ENCODE results near the gene SNAPC1.
"Not testable (repeated sequence)": the region's sequence is repeated elsewhere in the genome, so short reads cannot be mapped to it uniquely, and the experiment has no call there.

Gene SNAPC1, protein sequence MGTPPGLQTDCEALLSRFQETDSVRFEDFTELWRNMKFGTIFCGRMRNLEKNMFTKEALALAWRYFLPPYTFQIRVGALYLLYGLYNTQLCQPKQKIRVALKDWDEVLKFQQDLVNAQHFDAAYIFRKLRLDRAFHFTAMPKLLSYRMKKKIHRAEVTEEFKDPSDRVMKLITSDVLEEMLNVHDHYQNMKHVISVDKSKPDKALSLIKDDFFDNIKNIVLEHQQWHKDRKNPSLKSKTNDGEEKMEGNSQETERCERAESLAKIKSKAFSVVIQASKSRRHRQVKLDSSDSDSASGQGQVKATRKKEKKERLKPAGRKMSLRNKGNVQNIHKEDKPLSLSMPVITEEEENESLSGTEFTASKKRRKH

DNA sequence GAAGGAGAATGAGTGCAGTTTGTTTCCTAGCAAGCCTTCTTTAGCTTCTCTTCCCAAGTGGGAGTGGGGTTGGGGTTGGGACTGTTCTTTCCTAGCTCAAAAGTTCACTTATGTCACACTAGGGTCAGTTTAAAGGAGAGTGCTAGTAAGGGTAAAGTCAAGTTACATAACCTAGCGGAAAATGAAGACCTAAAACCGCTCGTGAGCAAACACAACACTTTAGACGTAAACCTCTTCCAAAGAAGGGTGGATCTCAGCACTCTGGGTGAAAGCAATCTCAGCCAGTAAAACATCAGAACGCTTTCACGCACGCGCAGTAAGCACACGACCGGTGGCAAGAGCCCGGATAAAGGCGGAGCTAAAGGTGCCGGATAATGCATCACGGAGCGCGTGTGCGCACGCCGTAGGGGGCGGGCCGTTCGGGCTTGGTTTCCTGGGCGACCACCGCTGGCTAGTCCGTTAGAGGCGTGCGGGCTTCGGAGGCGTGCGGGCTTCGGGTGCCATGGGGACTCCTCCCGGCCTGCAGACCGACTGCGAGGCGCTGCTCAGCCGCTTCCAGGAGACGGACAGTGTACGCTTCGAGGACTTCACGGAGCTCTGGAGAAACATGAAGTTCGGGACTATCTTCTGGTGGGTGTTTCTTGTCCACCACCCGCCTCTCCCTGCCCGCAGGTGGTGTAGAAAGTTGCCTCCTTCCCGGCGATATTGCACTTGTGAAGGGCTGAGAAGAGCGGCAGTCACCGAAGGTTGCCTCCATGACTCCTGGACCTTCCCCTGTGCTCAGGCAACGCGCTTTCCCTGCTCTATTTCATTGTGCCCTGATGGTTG is at the start of gene SNAPC1:
Gene SNAPC1 (plus strand): TSS at position 462 of the 828 bp plus-strand sequence. CDS start 41 bp downstream, at position 503.
- peak; percentile 93 to 97 for DNase-seq (ENCODE audit: low read depth in 2 of 2)

DNA sequence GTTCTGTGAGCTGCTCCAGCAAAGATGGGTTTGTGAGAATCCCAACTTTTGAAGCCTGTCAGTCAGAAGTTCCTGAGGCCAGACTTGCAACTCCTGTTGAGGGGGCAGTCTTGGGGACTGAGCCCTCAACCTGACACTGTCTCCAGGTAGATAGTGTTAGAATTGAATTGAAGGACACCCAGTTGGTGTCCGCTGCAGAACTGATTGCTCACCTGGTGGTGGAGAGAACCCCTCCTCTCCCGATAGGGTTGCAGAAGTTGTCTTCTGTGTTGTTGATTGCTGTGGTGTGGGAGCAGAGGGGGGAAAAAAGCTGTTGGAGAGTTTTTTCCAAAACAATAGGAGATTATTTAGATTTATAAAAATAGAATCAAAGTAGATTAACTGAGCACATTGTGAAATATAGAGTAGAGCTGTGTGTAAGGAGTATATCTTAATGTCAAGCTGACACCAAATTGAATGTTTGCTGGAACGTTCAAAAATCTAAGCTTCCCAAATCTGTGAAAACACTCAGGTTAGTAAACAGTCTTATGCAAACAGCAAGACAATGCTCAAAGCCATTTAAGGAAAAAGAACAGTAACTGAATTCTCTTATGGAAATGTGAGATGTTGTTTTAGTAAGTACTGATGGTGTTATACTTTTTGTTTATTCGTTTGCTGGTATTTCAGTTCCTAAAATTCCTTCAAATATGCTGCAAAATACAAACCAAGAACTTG is 48.3 kb upstream of the SNAPC1 start:
- DNase-seq (ENCODE audit: low read depth in 2 of 2) = no peak

DNA sequence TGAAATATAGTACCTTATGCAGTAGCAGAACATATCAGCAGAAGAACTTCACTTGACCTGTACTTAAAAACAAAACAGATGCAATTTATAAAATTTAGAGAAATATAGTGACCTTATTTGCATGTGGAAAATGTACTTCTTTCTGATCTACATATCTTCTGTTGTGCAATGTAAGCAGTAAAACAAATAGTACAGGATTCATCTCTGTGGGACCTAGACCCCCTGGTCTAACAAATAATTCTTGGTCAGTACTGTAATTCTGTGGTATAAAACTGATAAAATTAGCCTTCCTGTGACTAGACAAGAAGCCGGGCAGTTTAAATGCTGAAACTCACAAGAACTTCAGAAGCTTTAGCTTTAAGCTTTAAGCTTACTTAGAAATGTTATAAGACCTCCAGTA is 45.3 kb upstream of the SNAPC1 start:
- no peak for DNase-seq (ENCODE audit: low read depth in 2 of 2)

DNA sequence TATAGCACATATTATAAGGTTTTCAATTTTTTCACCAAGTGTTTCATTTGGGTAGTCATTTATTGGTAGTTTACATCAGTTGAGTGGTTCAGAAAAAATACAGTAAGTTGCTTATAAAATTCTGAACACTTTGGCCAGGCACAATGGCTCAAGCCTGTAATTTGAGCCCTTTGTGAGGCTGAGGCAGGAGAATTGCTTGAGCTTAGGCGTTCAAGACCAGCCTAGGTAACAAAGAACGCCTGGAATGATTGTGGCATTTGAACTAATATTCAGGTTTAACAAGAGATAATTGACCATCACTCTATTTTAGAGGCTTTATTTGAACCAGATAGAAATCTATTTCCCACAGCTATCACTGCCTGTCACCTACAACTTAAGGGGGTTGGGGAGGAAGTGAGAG is 44.2 kb upstream of the SNAPC1 start:
- DNase-seq (ENCODE audit: low read depth in 2 of 2) = no peak

DNA sequence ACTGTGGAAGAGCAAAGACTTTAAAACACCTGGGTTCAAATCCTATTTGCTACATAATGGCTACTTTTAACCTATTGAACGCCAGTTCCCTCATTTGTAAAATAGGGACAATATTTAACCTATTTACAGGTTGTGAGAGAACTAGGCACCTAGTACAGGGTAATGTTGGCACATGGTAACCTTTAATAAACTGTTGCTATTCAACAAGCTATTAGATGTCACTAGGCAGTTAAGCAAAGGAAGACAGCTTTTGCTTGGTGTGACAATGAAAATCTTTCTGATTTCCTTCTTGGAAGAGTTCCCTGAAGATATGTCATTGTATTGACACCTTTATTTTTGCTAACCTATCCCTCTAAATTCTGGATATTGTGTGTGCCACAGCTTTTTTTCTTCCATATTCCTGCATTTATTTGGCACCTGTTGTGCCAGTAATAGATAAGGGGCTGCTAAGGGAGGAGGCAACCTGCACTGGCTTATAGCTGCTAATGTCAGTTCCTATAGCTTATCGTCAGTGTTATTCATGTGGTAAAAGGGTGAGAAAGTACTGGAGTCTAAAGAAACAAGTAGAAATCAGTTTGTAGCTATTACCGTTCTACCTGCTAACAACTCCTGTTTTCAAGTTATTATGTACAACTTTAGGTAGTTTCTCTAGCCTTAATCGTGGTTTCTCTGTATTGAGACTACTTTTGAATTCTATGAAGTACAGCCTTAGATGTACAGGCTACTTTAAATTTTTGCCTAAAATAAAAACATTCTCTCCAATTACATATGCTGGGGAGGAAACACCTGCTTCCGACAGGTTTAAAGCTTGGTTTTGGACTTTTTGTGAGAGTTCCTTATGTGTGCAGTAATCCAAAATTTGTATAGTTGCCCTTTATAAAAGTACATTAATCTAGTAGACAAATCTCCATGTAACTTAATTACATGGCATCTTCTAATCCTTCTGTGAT is 42.6 kb upstream of the SNAPC1 start:
- no peak for DNase-seq (ENCODE audit: low read depth in 2 of 2)

DNA sequence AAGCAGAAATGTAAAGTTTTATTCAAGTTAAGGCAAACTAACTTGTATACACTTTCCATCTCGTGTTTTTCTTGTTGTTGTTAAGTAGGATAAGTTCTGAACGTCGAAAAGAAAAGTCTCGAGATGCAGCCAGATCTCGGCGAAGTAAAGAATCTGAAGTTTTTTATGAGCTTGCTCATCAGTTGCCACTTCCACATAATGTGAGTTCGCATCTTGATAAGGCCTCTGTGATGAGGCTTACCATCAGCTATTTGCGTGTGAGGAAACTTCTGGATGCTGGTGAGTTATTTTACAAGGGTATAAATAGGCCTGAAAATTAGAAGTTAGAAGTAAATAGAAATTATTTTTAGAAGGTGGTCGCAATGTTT is 41.9 kb upstream of the SNAPC1 start:
- no peak for DNase-seq (ENCODE audit: low read depth in 2 of 2)

DNA sequence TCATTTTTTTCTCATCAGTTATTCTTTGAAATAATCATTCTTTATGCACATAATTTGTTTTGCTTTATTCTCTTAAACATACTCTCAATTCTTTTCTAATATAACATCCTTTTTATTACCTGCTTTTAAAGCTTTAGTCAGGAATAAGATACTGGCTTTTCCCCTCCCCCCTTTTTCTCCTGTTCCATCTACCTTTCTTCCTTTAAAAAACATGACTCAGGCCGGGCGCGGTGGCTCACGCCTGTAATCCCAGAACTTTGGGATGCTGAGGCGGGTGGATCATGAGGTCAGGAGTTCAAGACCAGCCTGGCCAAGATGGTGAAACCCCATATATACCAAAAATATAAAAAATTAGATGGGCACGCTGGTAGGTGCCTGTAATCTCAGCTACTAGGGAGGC is 41.5 kb upstream of the SNAPC1 start:
- no peak for DNase-seq (ENCODE audit: low read depth in 2 of 2)

DNA sequence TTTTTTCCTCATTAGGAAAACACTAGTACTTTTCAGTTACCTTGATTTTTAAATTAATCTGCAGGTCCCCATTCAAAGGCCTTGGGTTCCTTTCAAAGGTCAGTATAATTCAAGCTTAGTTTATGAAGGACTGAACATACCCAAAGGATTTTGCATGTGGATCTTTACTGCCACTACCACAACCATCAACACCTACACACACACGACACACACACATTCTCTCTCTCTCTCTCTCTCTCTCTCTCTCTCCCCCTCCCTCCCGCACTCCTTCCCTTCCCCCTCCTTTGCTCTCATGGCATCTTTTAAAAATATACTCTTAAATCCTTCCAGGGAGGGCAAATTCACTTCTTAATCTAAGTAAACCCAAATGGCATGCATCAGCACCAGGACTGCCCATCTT is 38.1 kb upstream of the SNAPC1 start:
- no peak for DNase-seq (ENCODE audit: low read depth in 2 of 2)

DNA sequence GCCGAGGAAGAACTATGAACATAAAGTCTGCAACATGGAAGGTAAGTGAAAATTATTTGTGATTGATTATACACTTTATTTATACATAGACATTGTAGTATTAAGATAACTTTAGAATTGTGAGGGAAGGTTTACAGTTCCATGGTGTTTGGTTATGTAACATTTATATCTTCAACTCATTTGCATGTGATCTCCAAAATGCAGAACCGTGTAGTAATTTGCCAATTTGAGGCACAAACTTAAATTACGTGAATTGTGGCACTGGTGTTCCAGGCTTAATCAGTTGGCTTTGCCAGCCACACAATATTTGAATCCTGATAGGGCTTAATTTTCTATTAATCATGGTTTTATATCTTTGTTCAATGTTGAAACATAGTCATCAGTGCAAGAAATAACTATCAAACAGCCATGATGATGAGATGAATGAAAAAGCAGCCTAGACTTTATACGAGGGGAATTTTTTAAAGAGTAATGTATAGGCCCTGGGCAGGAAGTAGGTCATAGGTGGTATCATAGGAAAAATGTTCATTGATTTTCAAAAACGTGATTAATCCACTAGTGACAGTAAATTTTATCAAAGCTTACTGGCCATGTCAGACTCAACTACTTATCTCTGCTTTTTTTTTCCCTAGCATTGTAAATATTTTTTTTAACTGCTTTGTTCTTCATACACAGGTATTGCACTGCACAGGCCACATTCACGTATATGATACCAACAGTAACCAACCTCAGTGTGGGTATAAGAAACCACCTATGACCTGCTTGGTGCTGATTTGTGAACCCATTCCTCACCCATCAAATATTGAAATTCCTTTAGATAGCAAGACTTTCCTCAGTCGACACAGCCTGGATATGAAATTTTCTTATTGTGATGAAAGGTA is 35.2 kb upstream of the SNAPC1 start:
- DNase-seq (ENCODE audit: low read depth in 2 of 2) = no peak

DNA sequence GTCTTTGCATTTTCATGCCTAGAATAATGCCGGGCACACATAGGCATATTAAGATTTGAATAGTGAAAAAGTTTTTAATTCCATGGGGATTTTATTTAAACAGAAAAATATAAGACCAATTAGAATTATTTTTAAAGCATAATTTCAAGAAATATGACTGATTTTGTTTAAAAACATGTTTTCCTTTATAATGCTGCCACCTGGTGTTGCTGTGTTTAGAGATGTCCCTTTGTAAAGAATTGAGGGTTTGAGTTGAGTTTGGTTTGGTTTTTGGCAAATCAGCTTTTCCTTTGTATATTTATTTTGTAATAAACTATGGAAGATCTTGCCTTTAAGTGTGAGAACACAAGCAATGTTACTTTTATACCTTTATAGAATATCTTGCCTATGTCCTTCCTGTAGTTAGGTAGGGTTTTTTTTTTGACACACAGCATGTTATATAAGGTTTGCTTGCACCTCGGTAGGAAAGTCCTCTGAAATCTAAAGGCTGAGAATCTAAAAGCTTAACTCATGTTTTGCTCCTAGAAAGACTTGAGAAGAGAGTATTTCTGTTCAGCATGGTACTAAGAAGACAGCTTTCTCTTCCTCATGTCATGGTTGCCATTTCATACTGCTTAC is 31.4 kb upstream of the SNAPC1 start:
- DNase-seq (ENCODE audit: low read depth in 2 of 2) = no peak

DNA sequence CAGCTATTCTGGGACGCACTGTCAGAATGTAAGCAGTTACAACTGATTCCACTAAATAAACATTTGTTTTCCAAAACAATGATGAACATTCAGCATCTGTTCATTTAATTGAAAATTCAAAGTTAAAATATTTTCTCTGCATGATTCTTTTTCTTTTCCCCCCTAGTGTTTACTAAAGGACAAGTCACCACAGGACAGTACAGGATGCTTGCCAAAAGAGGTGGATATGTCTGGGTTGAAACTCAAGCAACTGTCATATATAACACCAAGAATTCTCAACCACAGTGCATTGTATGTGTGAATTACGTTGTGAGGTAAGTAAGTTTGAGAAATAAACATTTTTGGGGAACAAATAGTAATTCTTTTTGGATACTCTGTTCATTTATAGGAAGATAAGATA is 28.2 kb upstream of the SNAPC1 start:
- no peak for DNase-seq (ENCODE audit: low read depth in 2 of 2)

DNA sequence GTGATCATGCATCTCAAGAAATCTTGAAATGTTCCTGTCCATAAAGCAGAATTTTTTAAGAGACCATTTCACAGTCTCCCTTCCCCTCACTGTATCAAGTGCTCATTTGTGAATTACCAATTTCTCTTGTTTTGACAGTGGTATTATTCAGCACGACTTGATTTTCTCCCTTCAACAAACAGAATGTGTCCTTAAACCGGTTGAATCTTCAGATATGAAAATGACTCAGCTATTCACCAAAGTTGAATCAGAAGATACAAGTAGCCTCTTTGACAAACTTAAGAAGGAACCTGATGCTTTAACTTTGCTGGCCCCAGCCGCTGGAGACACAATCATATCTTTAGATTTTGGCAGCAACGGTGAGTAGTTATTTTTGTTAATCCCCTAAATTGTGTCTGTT is 25.5 kb upstream of the SNAPC1 start:
- no peak for DNase-seq (ENCODE audit: low read depth in 2 of 2)

DNA sequence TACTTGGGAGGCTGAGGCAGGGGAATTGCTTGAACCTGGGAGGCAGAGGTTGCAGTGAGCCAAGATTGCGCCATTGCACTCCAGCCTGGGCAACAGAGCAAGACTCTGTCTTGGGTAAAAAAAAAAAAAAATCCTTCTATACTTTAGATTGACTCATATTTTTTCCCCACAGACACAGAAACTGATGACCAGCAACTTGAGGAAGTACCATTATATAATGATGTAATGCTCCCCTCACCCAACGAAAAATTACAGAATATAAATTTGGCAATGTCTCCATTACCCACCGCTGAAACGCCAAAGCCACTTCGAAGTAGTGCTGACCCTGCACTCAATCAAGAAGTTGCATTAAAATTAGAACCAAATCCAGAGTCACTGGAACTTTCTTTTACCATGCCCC is 24.3 kb upstream of the SNAPC1 start:
- DNase-seq (ENCODE audit: low read depth in 2 of 2) = no peak

DNA sequence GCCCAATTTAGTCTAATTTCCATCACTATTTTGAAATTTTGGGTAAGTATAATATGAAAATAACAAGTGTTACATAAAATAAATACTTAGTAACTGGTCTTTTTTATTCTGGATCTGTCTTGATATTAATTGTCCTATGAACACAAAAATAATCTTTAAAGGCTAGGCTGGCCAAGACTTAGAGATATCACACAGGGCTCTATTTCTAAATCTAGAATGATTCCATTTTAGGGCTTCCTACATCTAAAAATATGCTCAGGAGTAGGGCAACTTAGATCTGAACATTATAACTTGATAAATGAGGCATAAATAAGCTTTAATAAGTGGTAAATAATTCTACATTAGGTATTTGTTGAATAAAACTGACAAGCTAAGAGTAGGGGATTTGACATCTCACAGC is 23.1 kb upstream of the SNAPC1 start:
- no peak for DNase-seq (ENCODE audit: low read depth in 2 of 2)

DNA sequence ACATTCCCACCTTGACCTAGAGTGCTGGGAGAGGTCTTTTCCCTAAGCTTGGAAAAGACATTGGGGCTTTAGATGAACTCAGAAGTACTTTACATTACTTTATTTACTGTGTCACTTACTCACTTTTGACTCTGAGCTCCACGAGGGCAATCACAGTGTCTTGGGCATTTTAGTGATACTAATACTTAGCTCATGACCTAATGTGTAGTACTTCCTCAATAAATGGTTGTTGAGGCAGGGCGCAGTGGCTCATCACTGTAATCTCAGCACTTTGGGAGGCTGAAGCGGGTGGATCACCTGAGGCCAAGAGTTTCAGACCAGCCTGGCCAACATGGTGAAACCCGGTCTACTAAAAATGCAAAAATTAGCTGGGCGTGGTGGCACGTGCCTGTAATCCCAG is 19.8 kb upstream of the SNAPC1 start:
- no peak for DNase-seq (ENCODE audit: low read depth in 2 of 2)

DNA sequence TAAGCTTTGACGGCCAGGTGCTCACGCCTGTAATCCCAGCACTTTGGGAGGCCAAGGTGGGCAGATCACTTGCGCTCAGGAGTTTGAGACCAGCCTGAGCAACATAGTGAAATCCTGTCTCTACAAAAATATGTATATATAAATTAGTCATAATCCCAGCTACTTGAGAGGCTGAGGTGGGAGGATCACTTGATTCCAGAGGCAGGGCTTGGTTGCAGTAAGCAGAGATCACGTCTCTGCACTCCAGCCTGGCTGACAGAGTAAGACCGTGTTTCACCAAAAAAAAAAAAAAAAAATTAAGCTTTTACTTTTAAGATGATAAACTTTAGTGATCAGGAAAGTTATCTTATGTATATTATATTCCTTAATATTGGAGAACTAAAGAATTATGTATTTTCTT is 18.0 kb upstream of the SNAPC1 start:
- DNase-seq (ENCODE audit: low read depth in 2 of 2) = no peak

DNA sequence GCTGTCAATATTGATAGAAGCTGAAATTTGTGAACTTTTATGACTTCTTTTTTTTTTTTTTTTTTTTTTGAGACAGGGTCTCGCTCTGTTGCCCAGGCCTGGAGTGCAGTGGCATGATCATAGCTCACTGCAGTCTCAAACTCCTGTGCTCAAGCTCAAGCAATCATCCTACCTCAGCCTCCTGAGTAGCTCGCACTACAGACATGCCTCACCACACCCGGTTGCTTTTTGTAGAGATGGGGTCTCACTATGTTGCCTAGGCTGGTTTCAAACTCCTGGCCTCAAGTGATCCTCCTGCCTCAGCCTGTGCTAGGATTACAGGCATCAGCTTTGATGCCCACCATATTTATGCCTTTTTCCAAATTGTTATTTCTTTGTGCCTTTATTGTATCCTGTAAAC is 15.9 kb upstream of the SNAPC1 start:
- not testable (repeated sequence) for DNase-seq (ENCODE audit: low read depth in 2 of 2)

DNA sequence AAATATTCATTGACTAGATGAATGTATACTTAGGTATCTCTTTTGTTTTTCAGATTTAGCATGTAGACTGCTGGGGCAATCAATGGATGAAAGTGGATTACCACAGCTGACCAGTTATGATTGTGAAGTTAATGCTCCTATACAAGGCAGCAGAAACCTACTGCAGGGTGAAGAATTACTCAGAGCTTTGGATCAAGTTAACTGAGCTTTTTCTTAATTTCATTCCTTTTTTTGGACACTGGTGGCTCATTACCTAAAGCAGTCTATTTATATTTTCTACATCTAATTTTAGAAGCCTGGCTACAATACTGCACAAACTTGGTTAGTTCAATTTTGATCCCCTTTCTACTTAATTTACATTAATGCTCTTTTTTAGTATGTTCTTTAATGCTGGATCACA is 15.3 kb upstream of the SNAPC1 start:
- DNase-seq (ENCODE audit: low read depth in 2 of 2) = no peak

DNA sequence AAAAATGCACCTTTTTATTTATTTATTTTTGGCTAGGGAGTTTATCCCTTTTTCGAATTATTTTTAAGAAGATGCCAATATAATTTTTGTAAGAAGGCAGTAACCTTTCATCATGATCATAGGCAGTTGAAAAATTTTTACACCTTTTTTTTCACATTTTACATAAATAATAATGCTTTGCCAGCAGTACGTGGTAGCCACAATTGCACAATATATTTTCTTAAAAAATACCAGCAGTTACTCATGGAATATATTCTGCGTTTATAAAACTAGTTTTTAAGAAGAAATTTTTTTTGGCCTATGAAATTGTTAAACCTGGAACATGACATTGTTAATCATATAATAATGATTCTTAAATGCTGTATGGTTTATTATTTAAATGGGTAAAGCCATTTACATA is 14.9 kb upstream of the SNAPC1 start:
- DNase-seq (ENCODE audit: low read depth in 2 of 2) = no peak

DNA sequence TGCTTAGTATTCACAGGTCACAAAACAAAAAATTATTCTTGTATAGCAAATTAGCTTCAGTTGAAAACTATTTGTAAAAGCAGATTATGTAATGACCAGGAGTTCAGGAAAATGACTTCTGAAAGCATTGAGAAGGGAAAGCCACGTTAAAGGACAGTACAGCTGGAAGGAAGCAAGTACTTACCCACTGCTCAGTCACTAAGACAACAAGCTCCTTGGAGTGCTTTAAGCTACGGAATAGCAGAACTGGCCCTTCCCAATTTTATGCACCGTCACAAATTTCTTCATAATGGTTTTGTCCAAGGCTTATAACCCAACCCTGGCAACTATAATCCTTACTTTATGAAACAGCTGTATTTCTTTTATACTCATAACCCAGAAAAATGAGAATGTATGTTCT is 13.0 kb upstream of the SNAPC1 start:
- DNase-seq (ENCODE audit: low read depth in 2 of 2) = no peak

All from stimulated activated CD8-positive, alpha-beta memory T cell treated with anti-CD3 and anti-CD28 coated beads, Interleukin-2, amount 100 ng/mL, for 1 hour (primary cell).